Measurements from ENCODE around the gene GOLGA6C. TPM values are rescaled to one million over a fixed set of nuclear protein-coding genes. Genes with fewer than 3 reads are reported as not detected.

GOLGA6C gene
- polyA plus RNA-seq, 1 donor (not counting 4 experiments of a cell fraction or from before 2014, with no cell fraction given): not detected

GRCh38 chr15:75229191-75230015 lies 28.7 kb upstream of the GOLGA6C start:
- no peak overlapping the region for H3K4me3 ChIP-seq (ENCODE audit: control insufficient read depth in 2 of 3, extremely low read depth in 1 of 3, insufficient read depth in 2 of 3, low read depth in 1 of 3, low read length in 3 of 3)
- no peak overlapping the region for H3K4me2 ChIP-seq (ENCODE audit: control insufficient read depth, extremely low read depth, insufficient read depth, low read depth, low read length)
- no peak overlapping the region for H3K9ac ChIP-seq (ENCODE audit: control insufficient read depth, extremely low read depth, insufficient read depth, low read length)
- peaks cover 28% of the 10 kb centered on the region for H3K27me3 ChIP-seq (ENCODE audit: control insufficient read depth, extremely low read depth, insufficient read depth, low read length)
- FAIRE-seq (no peak), DNase-seq (ENCODE audit: low read depth, low spot score) (no peak)
- TF ChIP-seq, protein P1, sequence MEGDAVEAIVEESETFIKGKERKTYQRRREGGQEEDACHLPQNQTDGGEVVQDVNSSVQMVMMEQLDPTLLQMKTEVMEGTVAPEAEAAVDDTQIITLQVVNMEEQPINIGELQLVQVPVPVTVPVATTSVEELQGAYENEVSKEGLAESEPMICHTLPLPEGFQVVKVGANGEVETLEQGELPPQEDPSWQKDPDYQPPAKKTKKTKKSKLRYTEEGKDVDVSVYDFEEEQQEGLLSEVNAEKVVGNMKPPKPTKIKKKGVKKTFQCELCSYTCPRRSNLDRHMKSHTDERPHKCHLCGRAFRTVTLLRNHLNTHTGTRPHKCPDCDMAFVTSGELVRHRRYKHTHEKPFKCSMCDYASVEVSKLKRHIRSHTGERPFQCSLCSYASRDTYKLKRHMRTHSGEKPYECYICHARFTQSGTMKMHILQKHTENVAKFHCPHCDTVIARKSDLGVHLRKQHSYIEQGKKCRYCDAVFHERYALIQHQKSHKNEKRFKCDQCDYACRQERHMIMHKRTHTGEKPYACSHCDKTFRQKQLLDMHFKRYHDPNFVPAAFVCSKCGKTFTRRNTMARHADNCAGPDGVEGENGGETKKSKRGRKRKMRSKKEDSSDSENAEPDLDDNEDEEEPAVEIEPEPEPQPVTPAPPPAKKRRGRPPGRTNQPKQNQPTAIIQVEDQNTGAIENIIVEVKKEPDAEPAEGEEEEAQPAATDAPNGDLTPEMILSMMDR (optimal IDR thresholded peaks at IDR 0.05 in 1 of 3, IDR thresholded peaks at IDR 0.05 in 1 of 3, conservative IDR thresholded peaks at IDR 0.05 in 1 of 3; ENCODE audit: extremely low read depth in 1 of 3, insufficient read depth in 2 of 3, low read length in 3 of 3): no peak
- TF ChIP-seq EZH2 (IDR thresholded peaks at IDR 0.05; ENCODE audit: low read length): no peak
- dilution Hi-C loops (cut with MboI; ENCODE audit: extremely low pct_ligation_motif_present, low sequenced_read_pairs): no loop called here
- H2AFZ ChIP-seq (ENCODE audit: control insufficient read depth, low read length): no peak overlapping the region
- H3K9me3 ChIP-seq (ENCODE audit: control insufficient read depth, low read depth, low read length): no peaks in the 10 kb centered on the region
- no peaks in the 10 kb centered on the region for H3K9me1 ChIP-seq (ENCODE audit: control insufficient read depth, extremely low read depth, insufficient read depth, low read length)
- no peaks in the 10 kb centered on the region for H3K36me3 ChIP-seq (ENCODE audit: control insufficient read depth in 2 of 2, extremely low read depth in 1 of 2, insufficient read depth in 2 of 2, low read length in 2 of 2)
- no peaks in the 10 kb centered on the region for H3K79me2 ChIP-seq (ENCODE audit: control insufficient read depth, insufficient read depth, low read length)
- no peaks in the 10 kb centered on the region for H4K20me1 ChIP-seq (ENCODE audit: control insufficient read depth, extremely low read depth, insufficient read depth, low read length)
- no peak overlapping the region for H3K27ac ChIP-seq (ENCODE audit: control insufficient read depth, insufficient read depth, low read length)
- no peaks in the 10 kb centered on the region for H3K4me1 ChIP-seq (ENCODE audit: control insufficient read depth, extremely low read depth, insufficient read depth, low read length)

DNA sequence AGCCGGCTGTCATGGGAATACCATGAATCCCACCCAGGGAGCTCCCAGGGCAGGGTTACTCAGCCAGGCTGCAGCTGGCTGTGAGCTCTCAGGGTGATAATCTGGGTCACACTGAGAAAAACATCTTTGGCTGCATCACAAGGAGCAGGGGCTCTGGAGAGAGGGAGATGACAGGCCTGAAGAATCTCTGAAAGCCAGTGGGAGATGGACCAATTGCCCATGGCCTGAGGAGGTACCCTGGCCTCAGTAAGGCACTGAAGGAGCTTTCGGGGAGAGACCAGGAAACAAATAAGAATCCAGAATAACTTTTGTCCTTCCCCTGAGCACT lies 28.2 kb upstream of the GOLGA6C start:
- Histone ChIP-seq H3K9ac (ENCODE audit: control insufficient read depth, extremely low read depth, insufficient read depth, low read length) (no peak overlapping the region), H3K36me3 (ENCODE audit: control insufficient read depth in 2 of 2, extremely low read depth in 1 of 2, insufficient read depth in 2 of 2, low read length in 2 of 2) (no peaks in the 10 kb centered on the region), H3K79me2 (ENCODE audit: control insufficient read depth, insufficient read depth, low read length) (no peaks in the 10 kb centered on the region), H3K27ac (ENCODE audit: control insufficient read depth, insufficient read depth, low read length) (no peak overlapping the region), H3K4me2 (ENCODE audit: control insufficient read depth, extremely low read depth, insufficient read depth, low read depth, low read length) (no peak overlapping the region), H3K4me1 (ENCODE audit: control insufficient read depth, extremely low read depth, insufficient read depth, low read length) (no peaks in the 10 kb centered on the region), H4K20me1 (ENCODE audit: control insufficient read depth, extremely low read depth, insufficient read depth, low read length) (no peaks in the 10 kb centered on the region), H3K4me3 (ENCODE audit: control insufficient read depth in 2 of 3, extremely low read depth in 1 of 3, insufficient read depth in 2 of 3, low read depth in 1 of 3, low read length in 3 of 3) (no peak overlapping the region), H3K9me3 (ENCODE audit: control insufficient read depth, low read depth, low read length) (no peaks in the 10 kb centered on the region), H3K27me3 (ENCODE audit: control insufficient read depth, extremely low read depth, insufficient read depth, low read length) (peaks cover 28% of the 10 kb centered on the region), H3K9me1 (ENCODE audit: control insufficient read depth, extremely low read depth, insufficient read depth, low read length) (no peaks in the 10 kb centered on the region), H2AFZ (ENCODE audit: control insufficient read depth, low read length) (no peak overlapping the region)
- dilution Hi-C loops (cut with MboI; ENCODE audit: extremely low pct_ligation_motif_present, low sequenced_read_pairs): no loop called here
- FAIRE-seq (no peak), DNase-seq (ENCODE audit: low read depth, low spot score) (no peak)
- no peak for TF ChIP-seq EZH2 (IDR thresholded peaks at IDR 0.05; ENCODE audit: low read length)
- TF ChIP-seq, protein P1 (optimal IDR thresholded peaks at IDR 0.05 in 1 of 3, IDR thresholded peaks at IDR 0.05 in 1 of 3, conservative IDR thresholded peaks at IDR 0.05 in 1 of 3; ENCODE audit: extremely low read depth in 1 of 3, insufficient read depth in 2 of 3, low read length in 3 of 3): no peak
